Measurements from ENCODE around the gene ADARB1.

- TF ChIP-seq CTCF (IDR thresholded peaks at IDR 0.05) (no peak), POLR2A (IDR thresholded peaks at IDR 0.05) (no peak)
These were observed 195.5 kb downstream of the ADARB1 start for GRCh38 chr21:45269861-45270260.
